HCT116 (cell line): ENCODE data around the gene SLC35E4.

Experiments used
- ATF3 ChIP-seq: IDR thresholded peaks from 2 replicates; pipeline ENCODE4 v1.6.1; 2012
- EZH2 ChIP-seq: fragments of 200-600 bp; sonication (generic); IDR thresholded peaks from 2 replicates; pipeline ENCODE4 v1.6.1; 2017; ENCODE audit warnings: antibody characterized with exemption, mixed run types
- JUND ChIP-seq: IDR thresholded peaks from 2 replicates; pipeline ENCODE4 v1.6.1; 2012
- POLR2A ChIP-seq: IDR thresholded peaks from 2 replicates; pipeline ENCODE4 v1.7.0; 2011; ENCODE audit warnings: borderline replicate concordance; ENCODE audit not compliant: insufficient read depth, insufficient read length; ENCODE audit errors: extremely low read depth
- RAD21 ChIP-seq: IDR thresholded peaks from 2 replicates; pipeline ENCODE4 v1.6.1; 2012; ENCODE audit warnings: low read depth, mild to moderate bottlenecking
- SIN3A ChIP-seq: IDR thresholded peaks from 2 replicates; pipeline ENCODE4 v1.6.1; 2012; ENCODE audit warnings: low read depth
- SP1 ChIP-seq: IDR thresholded peaks from 2 replicates; pipeline ENCODE4 v1.6.1; 2012; ENCODE audit warnings: low read depth
- SRF ChIP-seq: IDR thresholded peaks from 2 replicates; pipeline ENCODE4 v1.6.1; 2012; ENCODE audit warnings: low read depth
- YY1 ChIP-seq: IDR thresholded peaks from 2 replicates; pipeline ENCODE4 v1.6.1; 2011; ENCODE audit warnings: low read length, low read depth, moderate library complexity, mild to moderate bottlenecking; ENCODE audit not compliant: insufficient replicate concordance; ENCODE audit errors: extremely low read depth
- ZNF274 ChIP-seq: fragments of 200-500 bp; sonication (Bioruptor generic); IDR thresholded peaks from 2 replicates; pipeline ENCODE4 v1.6.1; 2014; ENCODE audit warnings: mild to moderate bottlenecking, low read depth, low read length, inconsistent platforms
- TF ChIP-seq, protein P1 (sequence below), 3 experiments: fragments of 200-600 bp in 1 of 3; sonication (generic) in 1 of 3; IDR thresholded peaks in 2 of 3; conservative IDR thresholded peaks in 1 of 3; 2 replicates each; pipeline ENCODE4 v1.5.1; 2012 to 2017; ENCODE audit warnings: low read depth in 2 of 3, low read length in 2 of 3, antibody characterized with exemption in 1 of 3, borderline replicate concordance in 1 of 3, control low read depth in 1 of 3, mild to moderate bottlenecking in 1 of 3, mixed read lengths in 1 of 3, mixed run types in 1 of 3, moderate library complexity in 1 of 3; ENCODE audit not compliant: insufficient read depth in 1 of 3
- TF ChIP-seq, protein P2 (sequence below): IDR thresholded peaks from 2 replicates; pipeline ENCODE4 v1.6.1; 2012

DNA sequence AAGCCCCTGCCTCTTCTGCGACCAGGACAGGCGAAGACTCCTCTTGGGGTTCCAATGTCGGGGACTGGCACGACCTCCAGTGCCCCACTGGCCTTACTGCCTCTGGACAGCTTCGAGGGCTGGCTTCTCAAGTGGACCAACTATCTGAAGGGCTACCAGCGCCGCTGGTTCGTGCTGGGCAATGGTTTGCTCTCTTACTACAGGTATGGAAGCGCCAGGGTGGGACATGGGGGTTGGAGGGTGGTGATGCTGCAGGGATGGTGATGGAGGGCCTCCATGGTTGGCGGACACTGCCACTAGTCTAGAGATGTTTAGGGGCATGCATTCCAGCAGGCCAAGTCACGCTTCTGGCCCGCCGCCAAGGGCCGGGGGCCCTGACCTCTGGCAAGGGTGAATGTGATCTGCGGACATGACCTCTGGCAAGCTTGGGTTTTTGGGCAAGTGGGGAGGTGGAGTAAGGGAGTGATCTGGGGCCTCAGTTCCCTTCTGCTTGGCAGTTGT is 59.8 kb downstream of the SLC35E4 start:
- TF ChIP-seq, protein P1, sequence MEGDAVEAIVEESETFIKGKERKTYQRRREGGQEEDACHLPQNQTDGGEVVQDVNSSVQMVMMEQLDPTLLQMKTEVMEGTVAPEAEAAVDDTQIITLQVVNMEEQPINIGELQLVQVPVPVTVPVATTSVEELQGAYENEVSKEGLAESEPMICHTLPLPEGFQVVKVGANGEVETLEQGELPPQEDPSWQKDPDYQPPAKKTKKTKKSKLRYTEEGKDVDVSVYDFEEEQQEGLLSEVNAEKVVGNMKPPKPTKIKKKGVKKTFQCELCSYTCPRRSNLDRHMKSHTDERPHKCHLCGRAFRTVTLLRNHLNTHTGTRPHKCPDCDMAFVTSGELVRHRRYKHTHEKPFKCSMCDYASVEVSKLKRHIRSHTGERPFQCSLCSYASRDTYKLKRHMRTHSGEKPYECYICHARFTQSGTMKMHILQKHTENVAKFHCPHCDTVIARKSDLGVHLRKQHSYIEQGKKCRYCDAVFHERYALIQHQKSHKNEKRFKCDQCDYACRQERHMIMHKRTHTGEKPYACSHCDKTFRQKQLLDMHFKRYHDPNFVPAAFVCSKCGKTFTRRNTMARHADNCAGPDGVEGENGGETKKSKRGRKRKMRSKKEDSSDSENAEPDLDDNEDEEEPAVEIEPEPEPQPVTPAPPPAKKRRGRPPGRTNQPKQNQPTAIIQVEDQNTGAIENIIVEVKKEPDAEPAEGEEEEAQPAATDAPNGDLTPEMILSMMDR (IDR thresholded peaks at IDR 0.05 in 2 of 3, conservative IDR thresholded peaks at IDR 0.05 in 1 of 3; ENCODE audit: borderline replicate concordance in 1 of 3, insufficient read depth in 1 of 3, low read depth in 2 of 3, low read length in 2 of 3): no peak
- TF ChIP-seq YY1 (no peak), JUND (no peak), RAD21 (no peak), ZNF274 (no peak), POLR2A (no peak), ATF3 (no peak), EZH2 (no peak), SRF (no peak), SP1 (no peak), SIN3A (no peak)
- TF ChIP-seq, protein P2, sequence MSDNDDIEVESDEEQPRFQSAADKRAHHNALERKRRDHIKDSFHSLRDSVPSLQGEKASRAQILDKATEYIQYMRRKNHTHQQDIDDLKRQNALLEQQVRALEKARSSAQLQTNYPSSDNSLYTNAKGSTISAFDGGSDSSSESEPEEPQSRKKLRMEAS: no peak
